MM.1S (cell line): ENCODE measurements around the gene RETSAT.

Experiments used
- DNase-seq: peaks from one replicate; pipeline ENCODE4 v3.0.0-alpha.2; 2015
- H2AFZ ChIP-seq: fragments of 300-600 bp; sonication (generic); 2 replicates; pipeline ENCODE4 v1.6.0; 2016; ENCODE audit warnings: antibody characterized with exemption, low read length
- H3F3A ChIP-seq: fragments of 300-600 bp; sonication (generic); 2 replicates; pipeline ENCODE4 v1.6.1; 2016; ENCODE audit warnings: mild to moderate bottlenecking, antibody characterized with exemption, low read length, moderate library complexity, mixed read lengths; ENCODE audit not compliant: insufficient read depth
- H3K27ac ChIP-seq: fragments of 300-600 bp; sonication (generic); 2 replicates; pipeline ENCODE4 v1.5.1; 2016; ENCODE audit warnings: mild to moderate bottlenecking, low read length
- H3K27me3 ChIP-seq: fragments of 300-600 bp; sonication (generic); replicated peaks from 2 replicates; pipeline ENCODE4 v1.6.0; 2016; ENCODE audit warnings: low read length; ENCODE audit not compliant: insufficient read depth
- H3K36me3 ChIP-seq: fragments of 300-600 bp; sonication (generic); replicated peaks from 2 replicates; pipeline ENCODE4 v1.6.1; 2016; ENCODE audit warnings: mild to moderate bottlenecking, low read length, mixed read lengths; ENCODE audit not compliant: insufficient read depth
- H3K4me1 ChIP-seq: fragments of 300-600 bp; sonication (generic); 2 replicates; pipeline ENCODE4 v1.6.1; 2016; ENCODE audit warnings: low read length, mixed read lengths
- H3K4me2 ChIP-seq: fragments of 300-600 bp; sonication (generic); 2 replicates; pipeline ENCODE4 v1.6.0; 2016; ENCODE audit warnings: low read depth, low read length
- H3K4me3 ChIP-seq: fragments of 300-600 bp; sonication (generic); 2 replicates; pipeline ENCODE4 v1.5.1; 2016; ENCODE audit warnings: low read length, mixed read lengths
- H3K79me2 ChIP-seq: fragments of 300-600 bp; sonication (generic); 2 replicates; pipeline ENCODE4 v1.6.1; 2016; ENCODE audit warnings: mixed run types, low read length, mixed read lengths
- H3K9ac ChIP-seq: fragments of 300-600 bp; sonication (generic); 2 replicates; pipeline ENCODE4 v1.6.1; 2016; ENCODE audit warnings: low read length, mixed read lengths
- H3K9me2 ChIP-seq: fragments of 300-600 bp; sonication (generic); replicated peaks from 2 replicates; pipeline ENCODE4 v1.6.1; 2016; ENCODE audit warnings: mild to moderate bottlenecking, low read length, mixed read lengths; ENCODE audit not compliant: insufficient read depth
- H3K9me3 ChIP-seq: fragments of 300-600 bp; sonication (generic); replicated peaks from 2 replicates; pipeline ENCODE4 v1.6.1; 2016; ENCODE audit warnings: mild to moderate bottlenecking, low read length, mixed read lengths; ENCODE audit not compliant: insufficient read depth
- H4K20me1 ChIP-seq: fragments of 300-600 bp; sonication (generic); 2 replicates; pipeline ENCODE4 v1.6.1; 2016; ENCODE audit warnings: mild to moderate bottlenecking, low read length, moderate library complexity, mixed read lengths; ENCODE audit not compliant: insufficient read depth
- EZH2 ChIP-seq: fragments of 300-600 bp; sonication (generic); optimal IDR thresholded peaks from 2 replicates; pipeline ENCODE3; 2017; ENCODE audit warnings: low read depth, mild to moderate bottlenecking, antibody characterized with exemption, low read length, mixed read lengths
- EZH2phosphoT487 ChIP-seq: fragments of 300-600 bp; sonication (generic); IDR thresholded peaks from 2 replicates; pipeline ENCODE4 v1.6.1; 2018; ENCODE audit warnings: antibody characterized with exemption, low read length
- TF ChIP-seq, protein P1 (sequence below): fragments of 300-600 bp; sonication (generic); IDR thresholded peaks from 2 replicates; pipeline ENCODE4 v1.5.1; 2016; ENCODE audit warnings: antibody characterized with exemption, low read length, mixed read lengths

Gene RETSAT

GRCh38 chr2:85308896-85309555 is 45.3 kb downstream of the RETSAT start:
- peak overlapping the region; percentile 95 for H3K27ac ChIP-seq
- no peaks in the 10 kb centered on the region for H3K36me3 ChIP-seq
- H3K27me3 ChIP-seq = no peaks in the 10 kb centered on the region
- peaks cover 25% of the 10 kb centered on the region for H3F3A ChIP-seq
- H3K4me2 ChIP-seq = peak overlapping the region; percentile 99
- DNase-seq = peak; percentile 71
- TF ChIP-seq EZH2 (no peak), EZH2phosphoT487 (no peak)
- TF ChIP-seq, protein P1, sequence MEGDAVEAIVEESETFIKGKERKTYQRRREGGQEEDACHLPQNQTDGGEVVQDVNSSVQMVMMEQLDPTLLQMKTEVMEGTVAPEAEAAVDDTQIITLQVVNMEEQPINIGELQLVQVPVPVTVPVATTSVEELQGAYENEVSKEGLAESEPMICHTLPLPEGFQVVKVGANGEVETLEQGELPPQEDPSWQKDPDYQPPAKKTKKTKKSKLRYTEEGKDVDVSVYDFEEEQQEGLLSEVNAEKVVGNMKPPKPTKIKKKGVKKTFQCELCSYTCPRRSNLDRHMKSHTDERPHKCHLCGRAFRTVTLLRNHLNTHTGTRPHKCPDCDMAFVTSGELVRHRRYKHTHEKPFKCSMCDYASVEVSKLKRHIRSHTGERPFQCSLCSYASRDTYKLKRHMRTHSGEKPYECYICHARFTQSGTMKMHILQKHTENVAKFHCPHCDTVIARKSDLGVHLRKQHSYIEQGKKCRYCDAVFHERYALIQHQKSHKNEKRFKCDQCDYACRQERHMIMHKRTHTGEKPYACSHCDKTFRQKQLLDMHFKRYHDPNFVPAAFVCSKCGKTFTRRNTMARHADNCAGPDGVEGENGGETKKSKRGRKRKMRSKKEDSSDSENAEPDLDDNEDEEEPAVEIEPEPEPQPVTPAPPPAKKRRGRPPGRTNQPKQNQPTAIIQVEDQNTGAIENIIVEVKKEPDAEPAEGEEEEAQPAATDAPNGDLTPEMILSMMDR = no peak
- H3K9me2 ChIP-seq = no peaks in the 10 kb centered on the region
- peak overlapping the region; percentile 54; the same call in 1 of the 2 replicates for H2AFZ ChIP-seq
- H3K79me2 ChIP-seq = no peaks in the 10 kb centered on the region
- no peaks in the 10 kb centered on the region for H4K20me1 ChIP-seq
- peak overlapping the region; percentile 58 for H3K4me3 ChIP-seq
- no peaks in the 10 kb centered on the region for H3K9me3 ChIP-seq
- peaks cover 28% of the 10 kb centered on the region for H3K4me1 ChIP-seq
- H3K9ac ChIP-seq = peak overlapping the region; percentile 66

DNA sequence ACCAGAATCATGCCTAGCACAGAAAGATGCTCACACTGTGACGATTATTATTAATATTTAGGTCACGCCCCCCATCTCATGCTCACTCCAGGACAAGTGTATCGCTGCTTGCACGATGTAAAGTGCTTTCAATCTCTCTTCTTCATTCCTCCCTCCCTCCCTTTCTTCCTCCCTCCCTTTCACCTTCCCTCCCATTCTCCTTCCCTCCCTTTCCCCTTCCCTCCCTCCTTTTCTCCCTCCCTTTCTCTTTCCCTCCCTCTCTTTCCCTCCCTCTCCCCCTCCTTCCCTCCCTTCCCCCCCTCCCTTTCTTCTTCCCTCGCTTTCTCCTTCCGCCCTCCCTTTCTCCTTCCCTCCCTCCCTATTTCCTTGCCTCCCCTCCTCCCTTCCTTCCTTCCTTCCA is 46.1 kb downstream of the RETSAT start:
- H2AFZ ChIP-seq = no peak overlapping the region
- no peak for DNase-seq
- H3K4me3 ChIP-seq = no peak overlapping the region
- peaks cover 25% of the 10 kb centered on the region for H3F3A ChIP-seq
- H3K4me1 ChIP-seq = peaks cover 28% of the 10 kb centered on the region
- H3K27me3 ChIP-seq = no peaks in the 10 kb centered on the region
- H3K27ac ChIP-seq = no peak overlapping the region
- no peak overlapping the region for H3K9ac ChIP-seq
- H3K79me2 ChIP-seq = no peaks in the 10 kb centered on the region
- H4K20me1 ChIP-seq = no peaks in the 10 kb centered on the region
- no peaks in the 10 kb centered on the region for H3K36me3 ChIP-seq
- no peak for TF ChIP-seq EZH2phosphoT487
- TF ChIP-seq, protein P1 = no peak
- no peak for TF ChIP-seq EZH2
- H3K4me2 ChIP-seq = peak overlapping the region; percentile 99; the same call in 1 of the 2 replicates
- no peaks in the 10 kb centered on the region for H3K9me3 ChIP-seq
- H3K9me2 ChIP-seq = no peaks in the 10 kb centered on the region

DNA sequence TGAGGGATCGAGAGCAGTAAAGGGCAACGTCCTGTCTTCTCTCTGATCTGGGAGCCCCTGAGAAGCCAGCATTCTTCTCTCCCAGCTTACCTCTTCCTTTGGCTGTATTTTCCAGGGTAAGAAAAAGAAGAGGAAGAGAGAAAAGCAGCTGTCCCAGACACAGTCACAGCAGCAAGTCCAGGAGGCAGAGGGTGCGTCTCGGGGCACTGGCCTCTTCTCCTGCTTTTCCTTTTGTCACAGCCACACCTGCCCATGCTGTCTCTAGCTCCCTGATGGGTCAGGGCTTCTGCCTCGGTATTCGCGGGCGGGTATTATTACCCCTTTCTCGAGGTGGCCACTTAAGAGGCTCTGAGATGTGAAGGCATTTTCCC is 46.8 kb downstream of the RETSAT start:
- H3K27ac ChIP-seq = no peak overlapping the region
- peaks cover 25% of the 10 kb centered on the region for H3F3A ChIP-seq
- H3K9me2 ChIP-seq = no peaks in the 10 kb centered on the region
- H3K79me2 ChIP-seq = no peaks in the 10 kb centered on the region
- no peak overlapping the region for H3K4me3 ChIP-seq
- H3K9ac ChIP-seq = no peak overlapping the region
- H3K27me3 ChIP-seq = no peaks in the 10 kb centered on the region
- no peak for TF ChIP-seq EZH2phosphoT487
- TF ChIP-seq, protein P1 = no peak
- TF ChIP-seq EZH2 = no peak
- no peak overlapping the region for H3K4me2 ChIP-seq
- H2AFZ ChIP-seq = no peak overlapping the region
- H3K36me3 ChIP-seq = no peaks in the 10 kb centered on the region
- no peaks in the 10 kb centered on the region for H4K20me1 ChIP-seq
- no peak for DNase-seq
- peaks cover 28% of the 10 kb centered on the region for H3K4me1 ChIP-seq
- H3K9me3 ChIP-seq = no peaks in the 10 kb centered on the region
